Skeletal muscle satellite cell (primary cell): ENCODE results near the gene CRYGS.
"Not testable (repeated sequence)": the region's sequence is repeated elsewhere in the genome, so short reads cannot be mapped to it uniquely, and the experiment has no call there.

ENCODE experiments used
- H3K27me3 ChIP-seq: 2 replicates; pipeline ENCODE4 v1.7.0; 2013; ENCODE audit warnings: low read length; ENCODE audit not compliant: control insufficient read depth, insufficient read depth
- H3K36me3 ChIP-seq: 2 replicates; pipeline ENCODE4 v1.7.0; 2013; ENCODE audit warnings: mild to moderate bottlenecking, control low read depth, low read length; ENCODE audit not compliant: insufficient read depth
- H3K4me1 ChIP-seq: 2 replicates; pipeline ENCODE4 v1.7.0; 2013; ENCODE audit warnings: low read length; ENCODE audit not compliant: control insufficient read depth, insufficient read depth
- H3K4me2 ChIP-seq: 2 replicates; pipeline ENCODE4 v1.7.0; 2013; ENCODE audit warnings: mild to moderate bottlenecking, low read length
- H3K4me3 ChIP-seq: 2 replicates; pipeline ENCODE4 v1.7.0; 2013; ENCODE audit warnings: low read length
- H3K9ac ChIP-seq: 2 replicates; pipeline ENCODE4 v1.7.0; 2013; ENCODE audit warnings: mild to moderate bottlenecking, low read depth, low read length, moderate library complexity
- H3K9me3 ChIP-seq: replicated peaks from 2 replicates; pipeline ENCODE4 v1.7.0; 2013; ENCODE audit warnings: mild to moderate bottlenecking, control low read depth, low read length

The CRYGS gene

GRCh38 chr3:186498022-186498421 lies 46.2 kb downstream of the CRYGS start:
- H3K9ac ChIP-seq, H3K4me2 ChIP-seq, H3K36me3 ChIP-seq, H3K4me1 ChIP-seq, H3K9me3 ChIP-seq, H3K4me3 ChIP-seq: not testable (repeated sequence)
- peaks cover 42% of the 10 kb centered on the region for H3K27me3 ChIP-seq

GRCh38 chr3:186497608-186498007 lies 46.6 kb downstream of the CRYGS start:
- no peaks in the 10 kb centered on the region for H3K9me3 ChIP-seq
- H3K9ac ChIP-seq = no peak overlapping the region
- H3K4me3 ChIP-seq = no peak overlapping the region
- no peaks in the 10 kb centered on the region for H3K36me3 ChIP-seq
- H3K4me1 ChIP-seq = peaks cover 7% of the 10 kb centered on the region
- H3K27me3 ChIP-seq = peaks cover 42% of the 10 kb centered on the region
- H3K4me2 ChIP-seq = no peak overlapping the region

GRCh38 chr3:186496635-186497034 lies 47.5 kb downstream of the CRYGS start:
- H3K9ac ChIP-seq = no peak overlapping the region
- peaks cover 7% of the 10 kb centered on the region for H3K4me1 ChIP-seq
- no peak overlapping the region for H3K4me2 ChIP-seq
- peaks cover 41% of the 10 kb centered on the region for H3K27me3 ChIP-seq
- no peaks in the 10 kb centered on the region for H3K9me3 ChIP-seq
- no peak overlapping the region for H3K4me3 ChIP-seq
- H3K36me3 ChIP-seq = no peaks in the 10 kb centered on the region

- peaks cover 47% of the 10 kb centered on the region for H3K27me3 ChIP-seq
- peaks cover 7% of the 10 kb centered on the region for H3K4me1 ChIP-seq
- no peak overlapping the region for H3K9ac ChIP-seq
- no peaks in the 10 kb centered on the region for H3K36me3 ChIP-seq
- H3K4me3 ChIP-seq = no peak overlapping the region
- no peak overlapping the region for H3K4me2 ChIP-seq
- H3K9me3 ChIP-seq = no peaks in the 10 kb centered on the region
Measured at GRCh38 chr3:186496016-186496415, 48.2 kb downstream of the CRYGS start.

- Histone ChIP-seq H3K4me1 (peaks cover 7% of the 10 kb centered on the region), H3K9me3 (no peaks in the 10 kb centered on the region), H3K9ac (no peak overlapping the region), H3K27me3 (peaks cover 59% of the 10 kb centered on the region), H3K4me3 (no peak overlapping the region), H3K36me3 (no peaks in the 10 kb centered on the region), H3K4me2 (no peak overlapping the region)
Measured at GRCh38 chr3:186493525-186494255, 50.5 kb downstream of the CRYGS start.

GRCh38 chr3:186492385-186492984 lies 51.7 kb downstream of the CRYGS start:
- Histone ChIP-seq H3K4me1 (peaks cover 7% of the 10 kb centered on the region), H3K27me3 (peaks cover 61% of the 10 kb centered on the region), H3K4me3 (no peak overlapping the region), H3K36me3 (no peaks in the 10 kb centered on the region), H3K9ac (no peak overlapping the region), H3K9me3 (no peaks in the 10 kb centered on the region), H3K4me2 (no peak overlapping the region)

- Histone ChIP-seq H3K27me3 (peaks cover 47% of the 10 kb centered on the region), H3K9me3 (no peaks in the 10 kb centered on the region), H3K4me2 (no peak overlapping the region), H3K36me3 (no peaks in the 10 kb centered on the region), H3K4me3 (no peak overlapping the region), H3K4me1 (peaks cover 7% of the 10 kb centered on the region), H3K9ac (no peak overlapping the region)
Measured at GRCh38 chr3:186489507-186489906, 54.7 kb downstream of the CRYGS start.
